Adipocyte (in vitro differentiated cells): ENCODE results near the gene KSR2.

Experiments used
- DNase-seq: peaks from one replicate; pipeline ENCODE4 v3.0.0-alpha.2; 2015; ENCODE audit warnings: low read depth
- H3K27me3 ChIP-seq: replicated peaks from 2 replicates; pipeline ENCODE4 v1.7.0; 2013; ENCODE audit warnings: mild to moderate bottlenecking, low read length, moderate library complexity; ENCODE audit not compliant: control insufficient read depth, insufficient read depth
- H3K36me3 ChIP-seq: 2 replicates; pipeline ENCODE4 v1.7.0; 2013; ENCODE audit warnings: low read length, mild to moderate bottlenecking, moderate library complexity; ENCODE audit not compliant: control insufficient read depth, insufficient read depth, severe bottlenecking
- H3K4me1 ChIP-seq: 2 replicates; pipeline ENCODE4 v1.7.0; 2013; ENCODE audit warnings: mild to moderate bottlenecking, low read length, moderate library complexity; ENCODE audit not compliant: control insufficient read depth, insufficient read depth
- H3K4me3 ChIP-seq: 2 replicates; pipeline ENCODE4 v1.7.0; 2013; ENCODE audit warnings: mild to moderate bottlenecking, low read length, moderate library complexity
- H3K9ac ChIP-seq: 2 replicates; pipeline ENCODE4 v1.7.0; 2013; ENCODE audit warnings: mild to moderate bottlenecking, low read length, moderate library complexity
- H3K9me3 ChIP-seq: 2 replicates; pipeline ENCODE4 v1.7.0; 2013; ENCODE audit warnings: mild to moderate bottlenecking, low read length, moderate library complexity; ENCODE audit not compliant: control insufficient read depth

Gene KSR2

DNA sequence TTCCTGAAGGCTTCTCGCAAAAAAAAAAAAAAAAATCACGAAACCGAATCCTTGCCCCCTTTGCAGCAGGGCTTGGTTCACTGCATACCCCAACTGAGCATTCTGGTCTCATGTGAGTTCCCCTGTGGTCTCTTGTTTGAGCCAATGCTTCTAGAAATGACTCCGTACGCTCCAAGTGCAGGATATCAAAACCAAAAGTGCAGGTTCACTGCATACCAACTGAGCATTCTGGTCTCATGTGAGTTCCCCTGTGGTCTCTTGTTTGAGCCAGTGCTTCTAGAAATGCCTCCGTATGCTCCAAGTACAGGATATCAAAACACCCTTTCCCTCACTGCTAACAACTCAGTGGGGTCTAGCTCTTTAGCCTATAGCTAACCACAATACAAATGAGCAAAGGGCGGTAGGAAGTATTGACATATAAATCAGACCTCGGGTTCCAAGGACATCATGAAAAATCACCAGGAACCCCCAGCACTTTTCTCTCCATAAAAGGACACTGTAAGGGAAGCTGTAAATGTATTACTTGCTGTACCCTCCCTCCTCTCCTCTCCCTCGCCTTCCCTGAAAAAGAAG is 401.1 kb downstream of the KSR2 start:
- Histone ChIP-seq H3K4me1 (no peaks in the 10 kb centered on the region), H3K27me3 (peaks cover 45% of the 10 kb centered on the region)

DNA sequence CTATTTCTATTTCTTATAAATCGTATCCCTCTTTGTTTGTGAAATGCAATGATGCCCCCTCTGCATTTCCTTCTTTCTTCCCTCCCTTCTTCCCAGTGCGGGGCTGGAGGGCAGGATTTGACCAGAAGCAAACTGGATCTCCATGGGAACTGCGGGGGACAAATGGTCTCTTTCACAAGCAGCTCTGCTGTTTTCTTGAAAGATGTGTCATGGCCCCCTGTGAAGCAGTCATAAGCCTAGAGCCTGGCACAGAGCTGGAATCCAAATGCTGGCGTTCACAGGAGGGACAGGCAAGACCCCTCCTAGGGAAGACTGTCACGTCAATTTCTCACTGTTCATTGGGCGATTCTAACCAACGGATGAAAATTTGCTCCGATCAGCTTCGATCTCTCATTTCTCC is 403.9 kb downstream of the KSR2 start:
- Histone ChIP-seq H3K9me3 (no peaks in the 10 kb centered on the region), H3K4me1 (no peaks in the 10 kb centered on the region), H3K9ac (no peak overlapping the region), H3K36me3 (no peaks in the 10 kb centered on the region), H3K27me3 (peaks cover 50% of the 10 kb centered on the region), H3K4me3 (no peak overlapping the region)
- DNase-seq = no peak

More for the DNA sequence above, 401.1 kb downstream of the KSR2 start:
- Histone ChIP-seq H3K4me3 (no peak overlapping the region), H3K9me3 (no peaks in the 10 kb centered on the region), H3K36me3 (no peaks in the 10 kb centered on the region), H3K9ac (no peak overlapping the region)
- no peak for DNase-seq

DNA sequence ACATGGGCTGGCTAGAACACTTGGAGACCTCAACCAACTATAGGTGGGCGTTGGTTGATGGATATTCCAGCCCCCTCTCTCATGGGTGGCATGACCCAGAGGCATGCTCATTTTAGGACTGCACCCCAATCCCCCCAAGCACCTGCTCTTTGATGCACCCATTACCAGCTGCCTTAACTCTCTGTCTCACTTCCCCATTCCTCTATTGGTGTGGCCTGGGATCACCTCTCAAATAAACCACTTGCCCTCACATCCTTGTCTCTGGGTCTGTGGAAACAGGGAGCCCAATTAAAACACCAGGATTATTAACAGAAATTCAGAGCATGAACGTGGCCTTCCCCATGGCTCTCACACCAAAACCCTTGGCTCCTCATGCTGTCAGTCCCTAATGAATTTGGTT is 405.1 kb downstream of the KSR2 start:
- Histone ChIP-seq H3K9ac (no peak overlapping the region), H3K4me1 (no peaks in the 10 kb centered on the region), H3K9me3 (no peaks in the 10 kb centered on the region), H3K4me3 (no peak overlapping the region), H3K27me3 (peaks cover 50% of the 10 kb centered on the region), H3K36me3 (no peaks in the 10 kb centered on the region)
- no peak for DNase-seq

DNA sequence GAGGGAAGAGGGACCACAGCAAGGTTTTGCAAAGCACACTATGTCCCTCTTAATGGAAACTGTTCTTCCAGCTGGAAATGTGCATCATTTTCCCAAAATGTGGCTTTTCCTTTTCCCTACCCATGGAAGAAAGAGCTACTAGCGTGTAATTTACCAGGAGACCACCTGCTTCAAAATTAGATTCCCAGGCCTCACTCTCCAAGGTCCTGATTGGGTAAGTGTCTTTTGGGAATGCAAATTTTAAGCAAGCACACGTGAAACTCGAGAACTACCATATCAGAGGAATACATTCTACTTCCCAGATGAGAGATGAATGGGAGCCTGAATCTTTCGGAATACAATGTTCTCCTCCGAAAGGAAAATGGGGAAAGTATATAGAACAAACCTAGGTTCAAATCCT is 405.8 kb downstream of the KSR2 start:
- DNase-seq = no peak
- Histone ChIP-seq H3K9me3 (no peaks in the 10 kb centered on the region), H3K9ac (no peak overlapping the region), H3K27me3 (peaks cover 47% of the 10 kb centered on the region), H3K36me3 (no peaks in the 10 kb centered on the region), H3K4me3 (no peak overlapping the region), H3K4me1 (no peaks in the 10 kb centered on the region)

DNA sequence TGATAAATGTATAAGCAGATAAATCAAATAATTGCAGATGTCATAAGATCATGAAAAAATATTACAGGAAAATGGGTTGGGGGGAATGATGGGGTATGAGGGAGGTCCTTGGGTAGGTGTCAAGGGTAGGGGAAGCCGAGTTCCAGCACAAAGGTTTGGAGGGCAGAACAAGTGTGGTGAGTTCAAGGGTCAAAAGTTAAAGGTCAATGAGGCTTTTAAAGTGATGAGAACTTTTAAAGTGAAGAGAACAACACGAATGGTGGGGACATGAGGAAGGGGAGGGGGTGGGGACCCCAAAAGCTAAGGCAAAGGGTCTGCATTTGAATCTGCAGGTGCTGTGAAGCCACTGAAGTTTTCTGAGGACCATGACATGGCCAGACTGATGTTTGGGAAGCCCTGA is 406.8 kb downstream of the KSR2 start:
- Histone ChIP-seq H3K9ac (no peak overlapping the region), H3K4me3 (no peak overlapping the region), H3K27me3 (peaks cover 47% of the 10 kb centered on the region), H3K36me3 (no peaks in the 10 kb centered on the region), H3K9me3 (no peaks in the 10 kb centered on the region), H3K4me1 (no peaks in the 10 kb centered on the region)
- DNase-seq = no peak

DNA sequence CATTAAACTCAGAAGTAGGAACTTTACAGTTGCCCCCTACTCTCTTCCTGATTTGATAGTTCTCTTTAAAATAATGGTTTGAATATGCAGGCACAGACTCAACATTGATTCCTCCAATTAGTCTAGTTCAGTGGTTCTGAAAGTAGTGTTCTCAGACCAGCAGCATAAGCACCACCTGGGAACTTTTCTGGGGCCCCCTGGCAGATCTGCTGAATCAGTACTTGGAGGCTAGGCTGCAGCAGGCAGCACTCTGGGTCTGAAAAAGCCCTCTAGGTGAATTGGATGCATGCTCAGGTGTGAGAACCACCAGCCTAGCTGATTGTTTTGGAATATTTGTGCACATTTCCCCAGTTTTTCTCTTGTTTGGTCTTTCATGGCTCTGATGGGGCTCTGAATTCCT is 408.8 kb downstream of the KSR2 start:
- Histone ChIP-seq H3K36me3 (no peaks in the 10 kb centered on the region), H3K4me3 (no peak overlapping the region), H3K9me3 (no peaks in the 10 kb centered on the region), H3K27me3 (peaks cover 39% of the 10 kb centered on the region), H3K9ac (no peak overlapping the region), H3K4me1 (no peaks in the 10 kb centered on the region)
- DNase-seq = no peak

DNA sequence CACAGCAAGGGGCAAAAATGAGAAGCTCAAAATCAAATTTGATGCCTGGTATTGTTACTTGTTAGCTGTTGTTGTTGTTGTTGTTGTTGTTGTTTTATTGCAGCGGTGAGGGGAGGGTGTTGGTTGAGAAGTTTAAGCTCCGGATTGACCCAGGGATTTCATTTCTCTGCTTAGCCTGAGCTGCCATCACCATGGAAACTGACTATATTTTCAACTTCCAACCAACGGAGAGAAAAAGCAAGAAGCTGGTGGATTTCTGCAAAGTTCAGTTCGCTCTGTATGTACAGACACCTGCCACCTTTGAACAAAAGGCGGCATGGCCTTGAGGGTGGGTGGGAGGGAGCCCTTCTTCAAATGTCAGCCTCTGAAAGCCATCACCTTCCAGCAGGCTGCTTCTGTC is 412.9 kb downstream of the KSR2 start:
- Histone ChIP-seq H3K4me1 (no peaks in the 10 kb centered on the region), H3K4me3 (no peak overlapping the region), H3K9me3 (peaks cover 6% of the 10 kb centered on the region), H3K9ac (no peak overlapping the region), H3K27me3 (peaks cover 20% of the 10 kb centered on the region), H3K36me3 (no peaks in the 10 kb centered on the region)
- DNase-seq = no peak

DNA sequence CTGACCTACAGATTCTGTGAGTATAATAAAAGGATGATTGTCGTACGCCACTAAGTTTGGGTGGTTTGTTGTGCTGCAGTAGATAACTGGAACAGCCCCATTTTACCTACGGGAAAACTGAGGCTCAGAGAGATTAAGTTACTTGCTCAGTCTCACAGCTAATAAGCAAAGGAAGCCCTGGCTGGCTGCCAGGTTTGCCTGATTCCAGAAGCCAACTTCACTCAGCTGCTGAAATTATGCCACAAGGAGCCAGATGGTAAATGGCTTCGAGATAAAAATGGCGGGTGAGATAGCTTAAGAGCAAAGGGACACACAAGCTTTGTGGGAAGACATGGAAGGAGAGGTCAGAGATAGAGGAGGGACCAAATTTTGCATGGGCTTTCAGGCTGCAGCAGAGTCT is 415.8 kb downstream of the KSR2 start:
- Histone ChIP-seq H3K9me3 (peaks cover 8% of the 10 kb centered on the region), H3K27me3 (peaks cover 33% of the 10 kb centered on the region), H3K9ac (no peak overlapping the region), H3K4me1 (no peaks in the 10 kb centered on the region), H3K36me3 (no peaks in the 10 kb centered on the region), H3K4me3 (no peak overlapping the region)
- no peak for DNase-seq

DNA sequence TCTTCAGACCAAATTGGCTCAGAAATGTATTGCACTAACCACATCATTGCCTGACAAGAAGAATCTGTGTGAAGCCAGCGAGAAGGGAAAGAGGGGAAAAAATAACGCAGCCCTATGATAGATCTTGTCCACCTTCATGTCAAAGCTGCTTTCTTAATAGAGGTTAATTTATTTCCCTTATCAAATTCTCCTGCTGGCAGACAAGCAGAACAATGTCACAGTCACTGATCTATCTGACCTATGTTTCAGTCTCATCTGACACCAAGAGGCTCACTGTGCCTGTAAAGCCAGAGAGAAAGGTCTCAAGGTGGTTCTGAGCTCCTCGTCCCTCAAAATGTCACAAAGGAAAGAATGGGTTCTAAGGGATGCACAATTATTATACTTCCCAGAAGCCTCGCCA is 417.1 kb downstream of the KSR2 start:
- Histone ChIP-seq H3K4me3 (no peak overlapping the region), H3K4me1 (no peaks in the 10 kb centered on the region), H3K9me3 (peaks cover 8% of the 10 kb centered on the region), H3K27me3 (peaks cover 23% of the 10 kb centered on the region), H3K36me3 (no peaks in the 10 kb centered on the region), H3K9ac (no peak overlapping the region)
- DNase-seq = no peak

DNA sequence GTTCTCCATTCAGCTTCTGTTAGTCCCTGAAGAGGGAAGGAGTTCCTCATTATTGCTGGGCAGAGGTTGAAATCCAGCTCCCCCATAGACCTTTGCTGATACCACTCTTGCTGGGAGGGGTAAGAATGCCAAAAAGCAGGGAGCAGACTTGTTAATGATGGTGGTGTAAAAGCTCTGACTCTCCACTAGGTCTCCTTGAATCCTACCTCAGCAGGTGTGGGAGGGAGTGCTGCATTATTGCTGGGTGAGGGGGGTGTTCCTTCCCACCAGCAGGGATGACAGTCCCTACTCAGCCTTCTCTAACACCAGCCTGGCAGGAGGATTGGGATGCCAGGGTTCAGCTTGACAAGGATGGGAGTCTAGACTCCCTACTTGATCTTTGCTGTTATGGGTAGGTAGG is 421.6 kb downstream of the KSR2 start:
- Histone ChIP-seq H3K4me1 (no peaks in the 10 kb centered on the region), H3K36me3 (no peaks in the 10 kb centered on the region), H3K4me3 (no peak overlapping the region), H3K9me3 (peaks cover 19% of the 10 kb centered on the region), H3K27me3 (peaks cover 29% of the 10 kb centered on the region), H3K9ac (no peak overlapping the region)
- DNase-seq = no peak

DNA sequence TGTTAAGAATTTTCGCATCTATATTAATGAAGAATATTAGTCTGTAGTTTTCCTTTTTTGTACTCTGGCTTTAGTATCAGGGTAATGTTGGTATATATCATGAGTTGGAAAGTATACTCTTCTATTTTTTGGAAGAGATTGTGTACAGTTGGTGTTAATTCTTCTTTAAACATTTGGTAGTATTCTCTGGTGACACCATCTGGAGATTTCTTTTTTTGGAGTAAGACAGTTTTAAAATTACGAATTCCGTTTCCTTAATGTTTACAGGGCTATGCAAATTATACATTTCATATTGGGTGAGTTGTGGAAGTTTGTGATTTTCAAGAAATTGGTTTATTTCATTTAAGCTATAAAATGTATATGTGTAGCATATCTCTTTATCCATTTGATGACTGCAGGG is 423.6 kb downstream of the KSR2 start:
- no peaks in the 10 kb centered on the region for H3K36me3 ChIP-seq
- DNase-seq = no peak
- no peak overlapping the region for H3K9ac ChIP-seq
- H3K27me3 ChIP-seq = peaks cover 34% of the 10 kb centered on the region
- no peaks in the 10 kb centered on the region for H3K4me1 ChIP-seq
- no peak overlapping the region for H3K4me3 ChIP-seq
- H3K9me3 ChIP-seq = peaks cover 19% of the 10 kb centered on the region

DNA sequence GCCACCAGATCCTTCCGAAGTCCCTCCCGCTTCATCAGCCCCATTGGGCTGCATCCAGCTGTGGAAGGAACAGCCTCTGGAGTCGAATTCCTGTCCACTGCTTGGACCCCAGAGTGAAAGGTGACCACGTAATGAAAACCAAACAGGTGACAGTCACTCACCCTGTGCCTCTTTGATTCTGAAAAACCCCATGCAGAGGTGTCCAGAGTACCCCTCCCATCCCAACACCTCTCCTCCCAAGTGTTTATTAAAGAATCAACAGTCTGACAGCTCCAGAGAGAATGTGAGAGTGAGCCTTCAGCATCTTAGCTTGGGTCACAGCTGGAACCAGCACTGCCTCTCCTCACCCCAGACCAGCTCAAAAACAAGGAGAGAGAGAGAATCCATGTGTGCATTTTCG is 428.8 kb downstream of the KSR2 start:
- Histone ChIP-seq H3K36me3 (no peaks in the 10 kb centered on the region), H3K4me3 (no peak overlapping the region)
- no peak for DNase-seq

More for the DNA sequence above, 428.8 kb downstream of the KSR2 start:
- Histone ChIP-seq H3K9me3 (peaks cover 11% of the 10 kb centered on the region), H3K4me1 (no peaks in the 10 kb centered on the region), H3K27me3 (peaks cover 28% of the 10 kb centered on the region), H3K9ac (no peak overlapping the region)
